Measurements from ENCODE around the gene KLK11.
"Not testable (repeated sequence)": the region's sequence is repeated elsewhere in the genome, so short reads cannot be mapped to it uniquely, and the experiment has no call there.

Gene KLK11

DNA sequence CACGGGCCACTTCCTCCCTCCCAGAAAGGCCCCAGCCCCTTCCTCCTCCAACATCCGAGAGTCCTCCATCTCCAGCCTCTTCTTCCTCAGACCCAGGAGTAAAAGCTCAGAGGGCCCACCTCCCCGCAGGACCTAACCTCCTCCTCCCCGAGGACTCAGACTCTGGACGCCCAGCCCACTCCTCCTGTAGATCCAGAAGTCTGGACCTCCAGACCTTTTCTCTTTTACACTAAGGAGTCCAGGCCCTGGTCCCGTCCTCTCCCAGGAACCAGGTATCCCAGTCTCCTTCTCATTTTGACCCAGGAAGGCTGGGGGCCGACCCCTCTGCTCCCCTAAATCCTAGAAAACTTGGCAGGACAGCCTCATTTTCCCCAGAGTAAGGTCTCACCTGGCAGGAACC, 23.1 kb downstream of the KLK11 start:
- no peak for DNase-seq (ENCODE audit: low spot score)

DNA sequence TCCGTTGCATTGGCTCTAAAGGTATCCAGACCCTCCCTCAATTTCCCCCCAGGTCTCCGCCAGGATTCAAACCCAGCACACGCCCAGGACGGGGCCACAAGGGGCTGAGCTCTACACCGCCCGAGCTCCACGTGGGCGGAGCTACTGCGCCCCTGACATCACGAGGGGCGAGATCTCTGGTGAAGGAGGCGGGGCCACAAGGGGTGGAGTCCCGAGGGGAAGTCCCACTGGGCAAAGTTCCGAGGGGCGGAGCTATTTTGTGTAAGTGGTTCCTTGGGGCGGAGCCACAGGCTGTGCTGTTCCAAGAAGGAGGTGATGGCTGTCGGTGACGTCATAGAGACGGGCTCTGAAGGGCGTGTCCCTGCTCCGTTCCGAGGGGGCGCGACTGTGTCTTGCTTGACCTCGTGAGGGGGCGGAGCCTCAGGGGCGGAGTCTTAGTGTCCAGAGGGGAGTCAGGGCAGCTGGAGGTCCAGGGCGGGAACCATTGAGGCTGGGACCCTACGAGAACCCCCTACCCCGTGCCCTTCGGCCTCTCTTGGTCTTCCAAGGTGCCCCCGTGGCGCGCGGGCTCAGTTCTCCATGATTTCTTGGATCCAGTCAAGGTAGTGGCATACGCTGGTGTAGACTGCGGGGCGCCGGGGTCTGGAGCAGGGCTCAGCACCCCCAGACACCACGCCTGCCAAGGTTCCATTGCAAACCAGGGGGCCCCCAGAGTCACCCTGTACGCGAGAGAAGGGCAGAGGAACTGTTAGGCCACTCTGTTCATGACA, 23.7 kb downstream of the KLK11 start:
- no peak for DNase-seq (ENCODE audit: low spot score)

DNA sequence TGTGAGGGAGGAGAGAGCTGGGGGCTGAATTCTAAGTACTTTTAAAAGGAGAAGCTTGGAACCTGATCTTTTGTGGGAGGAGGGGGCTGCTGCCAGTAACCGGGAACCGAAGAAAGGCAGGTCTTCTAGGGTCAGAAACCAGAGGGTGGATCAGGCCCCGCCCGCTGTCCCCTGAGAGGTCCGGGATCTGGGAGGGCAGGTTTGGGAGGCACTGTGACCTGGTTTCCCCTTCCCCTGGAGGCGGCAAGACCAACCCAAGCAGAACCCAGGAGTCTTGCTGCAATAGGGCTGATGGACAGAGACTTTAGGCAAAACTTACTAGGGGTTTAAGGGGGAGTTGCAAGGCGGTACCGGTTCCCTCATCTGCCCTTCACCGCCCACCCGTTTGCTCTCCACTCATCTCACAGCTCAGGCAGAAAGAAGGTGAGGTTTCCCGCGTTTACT, 24.3 kb downstream of the KLK11 start:
- DNase-seq (ENCODE audit: low spot score), result no peak

DNA sequence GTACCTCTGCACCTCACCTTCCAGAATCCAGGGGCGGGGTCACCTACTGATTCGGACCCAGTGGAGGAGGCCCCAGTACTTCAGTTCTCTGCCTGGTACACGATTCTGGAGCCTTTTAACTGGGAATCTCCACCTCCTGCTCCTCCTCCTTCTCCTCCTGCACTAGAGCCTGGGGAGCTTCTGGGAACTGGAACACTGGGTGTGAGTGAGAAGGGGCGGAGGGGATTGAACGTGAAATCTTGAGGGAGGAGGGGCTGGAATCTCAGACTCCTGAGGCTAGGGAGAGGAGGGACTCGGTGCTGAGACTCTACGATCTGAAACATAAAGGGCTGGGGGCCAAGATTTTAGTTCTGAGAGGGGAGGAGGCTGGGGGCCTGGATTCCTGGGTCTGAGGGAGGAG, 24.9 kb downstream of the KLK11 start, which contains the start of gene KLK8:
Gene KLK8 (minus strand): TSS at position 90 of the 400 bp plus-strand sequence. CDS start 437 bp downstream, outside the sequence.
- no peak for DNase-seq (ENCODE audit: low spot score)

DNA sequence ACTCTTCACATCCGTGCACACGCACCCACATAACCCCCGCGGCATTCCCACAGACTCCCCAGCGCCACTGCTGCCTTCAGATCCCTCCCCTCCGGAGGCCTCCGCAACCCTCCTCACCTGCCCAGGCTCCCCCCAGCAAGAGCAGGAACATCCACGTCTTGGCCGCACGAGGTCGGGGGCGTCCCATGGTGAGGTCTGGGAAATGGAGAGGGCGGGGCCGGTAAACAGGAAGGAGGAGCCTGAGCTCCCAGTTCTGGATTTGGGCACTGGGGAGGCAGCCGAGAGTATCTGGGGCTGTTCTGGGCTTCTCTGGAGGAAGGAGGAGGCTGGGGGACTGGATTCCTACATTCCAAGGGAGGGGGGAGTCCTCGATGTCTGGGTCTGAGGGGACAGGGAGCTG, 25.4 kb downstream of the KLK11 start:
- no peak for DNase-seq (ENCODE audit: low spot score)

DNA sequence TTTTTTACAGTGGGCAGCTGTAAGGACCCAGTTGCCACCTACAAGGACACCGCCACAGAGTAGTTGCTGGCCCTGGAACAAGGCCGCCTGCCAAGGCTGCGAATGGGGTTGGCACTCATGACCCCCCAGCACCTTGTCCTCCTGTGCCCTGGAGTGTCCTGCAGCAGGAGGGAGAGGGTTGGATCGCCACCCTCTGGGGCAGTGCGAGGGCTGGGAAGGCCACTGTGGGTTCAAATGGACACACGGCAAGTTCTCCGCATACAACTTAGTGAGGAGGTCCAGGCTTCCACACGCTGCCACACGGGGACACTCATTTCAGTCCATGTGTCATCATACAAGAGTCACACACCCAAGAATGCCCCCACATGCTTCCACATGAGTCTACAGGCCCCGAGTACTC, 26.0 kb downstream of the KLK11 start:
- DNase-seq (ENCODE audit: low spot score), result no peak

DNA sequence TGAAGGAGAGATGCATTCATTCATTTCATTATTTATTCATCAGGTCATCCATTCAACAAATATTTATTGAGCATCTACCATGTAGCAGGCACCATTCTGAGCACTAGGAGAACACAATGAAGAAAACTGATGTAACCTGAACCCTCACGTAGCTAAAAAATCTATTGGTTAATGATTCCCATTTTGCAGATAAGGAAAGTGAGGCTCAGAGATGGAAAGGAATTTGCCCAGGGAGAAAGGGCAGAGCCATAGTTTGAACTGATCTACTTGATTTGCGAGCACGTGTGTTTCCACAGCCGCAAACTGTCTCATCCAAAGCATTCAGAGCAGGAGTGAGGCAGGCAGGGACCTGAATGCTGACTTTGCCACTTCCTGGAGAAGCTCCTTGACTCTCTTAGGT, 27.7 kb downstream of the KLK11 start:
- no peak for DNase-seq (ENCODE audit: low spot score)

DNA sequence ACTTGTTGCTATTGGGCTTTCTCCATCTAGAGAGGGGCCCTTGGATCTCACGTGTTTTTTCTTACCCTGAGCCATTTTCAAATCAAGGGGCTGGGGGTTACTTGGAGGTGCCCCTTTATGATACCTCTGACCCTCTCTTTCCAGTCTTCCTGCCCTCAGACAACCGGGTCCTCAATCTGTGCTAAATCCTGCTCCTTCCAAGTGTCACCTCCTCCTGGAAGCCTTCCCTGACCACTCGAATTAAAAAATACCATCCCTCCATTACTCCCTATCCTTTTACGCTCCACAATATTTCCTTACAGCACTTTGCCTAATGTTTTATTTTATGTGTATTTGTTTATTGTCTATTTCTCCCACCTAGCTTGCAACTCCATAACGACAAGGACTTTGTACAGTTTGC, 28.4 kb downstream of the KLK11 start:
- DNase-seq (ENCODE audit: low spot score), result no peak

DNA sequence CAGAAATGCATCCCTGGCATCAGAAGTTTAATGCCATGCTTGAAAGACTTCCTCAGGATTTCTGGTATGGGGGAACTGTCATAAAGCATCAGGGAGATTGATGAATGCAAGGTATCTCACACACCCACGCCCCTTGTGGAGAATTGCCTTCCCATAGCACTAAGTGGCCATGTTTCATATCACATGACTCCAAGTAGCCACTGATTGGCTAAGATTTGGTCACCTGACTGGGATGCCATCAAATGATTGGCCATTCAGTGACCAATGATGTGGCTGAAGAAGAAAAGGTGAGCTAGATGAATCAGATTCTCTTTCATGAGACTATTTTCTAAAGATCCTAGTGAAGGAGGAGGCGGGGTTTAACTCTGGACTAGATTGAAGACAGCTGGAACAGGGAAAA, 32.3 kb downstream of the KLK11 start:
- DNase-seq (ENCODE audit: low spot score), result no peak

DNA sequence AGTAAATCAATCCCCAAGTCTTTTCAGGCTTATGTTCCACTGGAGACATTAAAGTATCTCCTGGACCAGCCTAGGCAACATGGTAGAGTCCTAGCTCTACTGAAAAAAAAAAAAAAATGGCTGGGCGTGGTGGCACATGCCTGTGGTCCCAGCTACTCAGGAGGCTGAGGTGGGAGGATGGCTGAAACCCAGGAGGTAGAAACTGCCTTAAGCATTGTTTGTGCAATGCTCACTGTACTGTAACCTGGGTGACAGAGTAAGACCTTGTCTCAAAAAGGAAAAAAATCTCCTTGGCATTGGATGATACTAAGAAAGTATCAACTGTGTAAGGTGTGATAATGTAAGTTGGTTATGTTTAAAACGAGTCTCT, 33.8 kb downstream of the KLK11 start:
- DNase-seq (ENCODE audit: low spot score), result no peak

DNA sequence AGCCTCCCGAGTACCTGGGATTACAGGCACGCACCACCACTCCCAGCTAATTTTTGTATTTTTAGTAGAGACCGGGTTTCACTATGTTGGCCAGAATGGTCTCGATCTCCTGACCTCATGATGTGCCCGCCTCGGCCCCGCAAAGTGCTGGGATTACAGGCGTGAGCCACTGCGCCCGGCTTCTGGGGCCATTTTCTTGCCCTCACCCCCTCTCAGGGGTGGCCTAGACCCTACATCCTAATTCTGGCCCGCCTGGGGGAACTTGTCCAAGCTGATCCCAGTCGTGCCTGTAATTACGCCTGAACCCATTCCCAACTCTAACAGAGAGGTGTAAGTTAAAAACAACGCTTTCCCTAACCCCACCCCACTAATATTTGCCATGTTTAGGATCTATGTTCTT, 42.0 kb downstream of the KLK11 start:
- not testable (repeated sequence) for DNase-seq (ENCODE audit: low spot score)

DNA sequence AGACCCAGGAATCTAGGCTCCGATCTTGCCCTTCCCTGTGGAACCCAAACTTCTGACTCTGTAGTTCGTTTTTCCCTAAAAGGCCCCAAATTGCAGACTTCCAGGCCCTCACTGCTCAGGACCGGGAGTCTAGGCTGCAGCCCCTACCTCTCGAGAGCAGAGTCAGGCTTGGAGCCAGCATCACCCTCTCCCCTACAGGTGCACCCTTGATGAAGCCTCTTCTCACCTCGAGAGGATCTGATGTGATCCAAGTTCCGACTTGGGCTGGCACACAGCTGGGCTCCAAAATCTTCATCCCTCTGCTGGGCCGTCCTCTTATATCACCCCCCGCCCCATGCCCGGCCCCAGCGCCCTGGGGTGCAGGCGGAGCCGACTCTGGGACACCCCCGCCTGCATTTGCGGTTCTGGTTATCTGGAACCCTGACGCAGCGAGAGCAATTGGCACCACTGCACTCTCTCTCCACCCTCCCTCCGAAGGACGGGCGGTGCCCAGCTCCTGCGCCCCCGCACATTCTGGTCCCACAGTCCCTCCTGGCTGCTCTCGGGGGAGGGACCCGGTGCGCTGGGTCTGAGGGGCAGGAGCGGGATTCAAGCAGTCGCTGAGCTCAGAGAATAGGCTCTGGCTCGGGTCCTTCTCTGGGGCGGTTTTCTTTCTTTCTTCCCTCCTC, 42.7 kb downstream of the KLK11 start, which contains the start of gene KLK7:
Gene KLK7 (minus strand): TSS at position 293 of the 668 bp plus-strand sequence. CDS start 1,518 bp downstream, outside the sequence.
- DNase-seq (ENCODE audit: low spot score), result no peak

DNA sequence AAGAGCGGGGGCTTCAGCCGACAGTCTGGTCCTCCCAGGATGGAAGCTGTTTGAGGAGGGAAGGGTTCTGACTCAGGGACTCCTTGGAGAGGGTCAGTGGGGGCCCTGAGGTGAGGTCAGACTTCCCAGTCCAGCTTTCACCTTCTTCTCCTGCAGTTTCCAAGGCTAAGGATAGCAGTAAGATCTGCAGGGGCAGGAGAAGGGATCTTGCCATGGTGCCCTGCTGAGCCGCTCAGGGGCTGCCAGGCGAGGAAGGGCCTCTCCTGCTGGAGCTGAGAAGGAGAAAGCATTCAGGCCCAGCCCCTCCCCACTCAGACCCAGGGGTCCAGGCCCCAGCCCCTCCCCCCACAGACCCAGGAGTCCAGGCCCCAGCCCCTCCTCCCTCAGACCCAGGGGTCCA, 44.2 kb downstream of the KLK11 start:
- no peak for DNase-seq (ENCODE audit: low spot score)

DNA sequence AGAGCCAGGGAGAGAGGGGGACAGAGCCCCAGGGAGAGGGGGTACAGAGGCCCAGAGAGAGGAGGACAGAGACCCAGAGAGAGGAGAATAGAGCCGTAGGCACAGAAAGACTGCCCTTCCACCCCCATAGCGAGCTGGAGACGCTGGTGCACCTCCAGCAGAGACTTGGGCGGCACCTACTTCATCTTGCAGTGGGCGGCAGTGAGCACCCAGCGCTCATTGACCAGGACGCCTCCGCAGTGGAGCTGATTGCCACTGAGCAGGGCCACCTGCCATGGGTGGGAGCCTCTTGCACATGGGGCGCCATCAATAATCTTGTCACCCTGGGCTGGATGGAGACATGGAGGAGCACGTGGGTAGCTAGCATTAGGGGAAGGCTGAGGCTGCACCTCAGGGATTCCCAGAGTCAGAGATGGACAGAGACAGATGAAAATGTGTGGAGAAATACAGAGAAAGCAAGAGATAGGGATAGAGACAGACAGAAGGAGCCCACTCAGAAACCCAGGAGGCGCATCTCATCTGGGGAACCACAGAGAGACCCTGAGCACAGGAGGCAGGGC, 44.7 kb downstream of the KLK11 start:
- DNase-seq (ENCODE audit: low spot score), result no peak

DNA sequence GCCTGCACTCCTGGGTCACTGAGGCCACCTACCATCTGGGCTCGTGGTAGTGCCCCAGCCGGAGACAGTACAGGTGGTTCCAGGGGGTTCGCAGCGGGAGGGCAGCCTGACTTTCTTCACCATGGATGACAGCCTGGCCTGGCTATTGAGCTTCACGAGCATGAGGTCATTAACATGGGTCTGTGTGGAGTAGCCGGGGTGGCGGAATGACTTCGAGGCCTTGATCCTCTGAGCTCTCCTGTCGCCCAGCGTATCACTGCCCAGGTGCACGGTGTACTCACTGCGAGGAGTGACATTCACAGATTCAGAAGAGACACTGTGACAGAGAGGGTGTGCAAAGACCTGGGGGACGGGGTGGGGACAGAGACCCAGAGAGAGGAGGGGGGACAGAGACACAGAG, 46.2 kb downstream of the KLK11 start:
- no peak for DNase-seq (ENCODE audit: low spot score)

DNA sequence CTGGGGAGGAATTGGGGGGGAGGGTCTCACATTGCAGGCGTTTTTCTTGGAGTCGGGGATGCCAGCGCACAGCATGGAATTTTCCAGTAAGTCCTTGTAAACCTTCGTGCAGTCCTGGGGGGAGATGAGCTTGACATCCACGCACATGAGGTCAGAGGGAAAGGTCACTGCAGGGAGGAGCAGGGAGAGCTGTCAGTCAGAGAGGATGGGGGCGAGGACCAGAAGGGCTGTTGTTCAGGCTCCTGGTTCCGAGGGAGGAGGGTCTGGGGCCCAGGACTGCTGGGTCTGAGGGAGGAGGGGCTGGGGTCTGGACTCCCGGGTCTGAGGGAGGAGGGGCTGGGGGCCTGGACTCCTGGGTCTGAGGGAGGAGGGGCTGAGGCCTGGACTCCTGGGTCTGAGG, 46.7 kb downstream of the KLK11 start:
- no peak for DNase-seq (ENCODE audit: low spot score)

DNA sequence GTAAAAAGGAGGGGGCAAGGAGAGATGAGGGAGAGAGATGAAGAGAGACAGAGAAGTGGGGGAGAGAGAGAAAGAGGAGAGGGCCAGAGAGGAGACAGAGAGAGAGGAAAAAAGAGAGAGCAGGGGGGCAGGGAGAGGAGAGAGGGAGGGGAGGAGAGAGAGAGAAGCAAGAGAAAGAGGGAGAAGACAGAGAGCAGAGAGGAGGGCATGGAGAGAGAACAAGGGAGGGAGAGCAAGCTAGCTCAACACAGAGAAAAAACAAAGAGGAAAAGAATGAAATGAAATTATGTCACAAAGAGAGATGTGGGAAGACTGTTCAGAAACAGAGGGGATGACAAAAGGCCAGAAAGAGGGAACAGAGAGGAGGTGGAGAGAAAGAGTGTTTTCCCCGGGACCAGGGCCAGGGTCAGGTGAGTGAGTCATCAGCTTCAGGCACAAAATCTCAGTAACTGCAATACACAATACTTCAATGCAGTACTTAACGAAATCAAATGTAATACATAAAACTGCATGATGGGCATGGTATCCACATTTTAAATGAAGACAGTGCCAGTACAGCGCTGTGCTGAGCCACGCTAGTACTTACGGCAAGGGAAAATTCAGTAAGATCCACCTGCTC, 47.5 kb downstream of the KLK11 start:
- DNase-seq (ENCODE audit: low spot score), result no peak

DNA sequence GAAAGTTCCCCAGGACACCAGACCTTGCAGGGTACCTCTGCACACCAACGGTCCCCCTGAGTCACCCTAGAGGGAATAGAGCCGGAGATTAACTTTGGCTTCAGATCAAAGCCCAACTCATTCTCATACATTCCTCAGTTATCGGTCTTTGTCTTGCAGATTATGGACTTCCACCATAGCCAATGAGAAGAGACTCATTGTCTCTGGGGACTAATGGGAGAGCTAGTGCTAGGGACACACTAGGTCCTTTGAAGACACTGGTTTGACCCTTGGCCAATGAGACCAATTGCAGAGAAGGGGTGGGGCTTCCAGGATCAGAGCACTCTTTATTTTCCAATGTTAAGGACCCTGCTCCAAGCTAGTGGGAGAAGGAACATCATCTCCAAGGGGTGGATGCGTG, 48.8 kb downstream of the KLK11 start:
- DNase-seq (ENCODE audit: low spot score), result no peak

DNA sequence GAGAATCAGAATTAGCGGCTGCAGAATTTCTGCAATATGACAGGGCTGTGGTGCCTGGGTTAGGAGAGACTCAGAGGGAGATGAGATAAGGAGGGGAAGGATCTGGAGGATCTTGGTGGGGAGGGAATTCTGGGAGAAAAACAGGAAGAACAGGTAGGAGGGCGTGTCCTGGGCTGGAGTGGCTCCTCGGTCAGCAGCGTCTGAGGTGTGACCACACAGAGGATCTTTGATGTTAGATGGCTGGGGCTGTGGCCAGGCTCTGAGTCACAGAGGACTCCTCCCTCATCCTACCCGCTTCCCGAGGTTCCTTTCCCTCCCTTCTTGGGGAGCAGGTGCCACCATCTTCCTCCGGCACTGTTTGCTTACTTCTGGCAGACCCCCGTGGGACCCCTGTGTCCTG, 50.6 kb downstream of the KLK11 start:
- no peak for DNase-seq (ENCODE audit: low spot score)

DNA sequence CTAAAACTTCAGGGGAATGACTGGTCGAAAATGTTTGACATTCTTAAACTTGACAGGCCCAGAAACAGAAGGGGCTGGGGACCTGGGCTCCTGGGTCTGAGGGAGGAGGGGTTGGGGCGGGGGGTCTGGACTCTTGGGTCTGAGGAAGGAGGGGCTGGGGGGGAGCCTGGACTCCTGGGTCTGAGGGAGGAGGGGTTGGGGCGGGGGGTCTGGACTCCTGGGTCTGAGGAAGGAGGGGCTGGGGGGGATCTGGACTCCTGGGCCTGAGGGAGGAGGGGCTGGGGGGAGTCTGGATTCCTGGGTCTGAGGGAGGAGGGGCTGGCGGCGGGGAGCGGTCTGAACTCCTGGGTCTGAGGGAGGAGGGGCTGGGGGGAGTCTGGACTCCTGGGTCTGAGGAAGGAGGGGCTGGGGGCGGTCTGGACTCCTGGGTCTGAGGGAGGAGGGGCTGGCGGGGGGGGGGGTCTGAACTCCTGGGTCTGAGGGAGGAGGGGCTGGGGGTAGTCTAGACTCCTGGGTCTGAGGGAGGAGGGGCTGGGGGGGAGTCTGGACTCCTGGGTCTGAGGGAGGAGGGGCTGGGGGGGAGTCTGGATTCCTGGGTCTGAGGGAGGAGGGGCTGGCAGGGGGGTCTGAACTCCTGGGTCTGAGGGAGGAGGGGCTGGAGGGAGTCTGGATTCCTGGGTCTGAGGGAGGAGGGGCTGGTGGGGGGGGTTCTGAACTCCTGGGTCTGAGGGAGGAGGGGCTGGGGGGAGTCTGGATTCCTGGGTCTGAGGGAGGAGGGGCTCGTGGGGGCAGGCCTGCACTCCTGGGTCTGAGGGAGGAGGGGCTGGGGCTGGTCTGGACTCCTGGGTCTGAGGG, 51.5 kb downstream of the KLK11 start:
- DNase-seq (ENCODE audit: low spot score), result no peak

DNA sequence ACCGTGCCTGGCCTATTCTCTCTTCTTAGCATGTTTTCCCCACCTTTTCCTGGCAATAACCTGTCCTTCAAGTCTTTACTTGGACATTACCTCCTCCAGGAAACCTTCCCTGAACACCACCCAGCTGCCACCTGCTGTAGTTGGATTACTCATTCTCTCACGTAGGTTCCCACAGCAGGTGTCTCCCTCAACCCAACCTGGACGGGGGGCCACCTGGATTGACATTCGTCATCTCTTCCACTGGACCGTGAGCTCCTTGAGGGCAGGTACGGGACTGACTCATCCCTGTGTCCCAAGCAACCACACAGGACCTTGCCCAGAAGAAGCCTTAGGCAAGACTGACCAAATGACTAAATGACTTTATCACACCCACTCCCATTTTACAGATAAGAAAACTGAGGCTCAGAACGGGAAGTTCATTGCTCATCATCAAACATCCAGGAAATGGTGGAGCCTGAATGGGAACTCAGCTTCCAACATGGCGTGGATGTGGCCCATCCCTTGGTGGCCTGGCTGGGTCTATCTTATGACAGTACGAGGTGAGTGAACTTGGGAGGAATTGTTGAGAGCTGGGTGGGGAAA, 53.5 kb downstream of the KLK11 start:
- no peak for DNase-seq (ENCODE audit: low spot score)
